ENCODE measurements around the gene BCL2A1.

BCL2A1 gene

GRCh38 chr15:80006946-80007345 lies 36.0 kb upstream of the BCL2A1 start:
- no peaks in the 10 kb centered on the region for H3K4me1 ChIP-seq (ENCODE audit: insufficient read depth, low read length)
- H3K9me3 ChIP-seq (ENCODE audit: low read length), result no peaks in the 10 kb centered on the region
- H2AFZ ChIP-seq (ENCODE audit: low read depth, low read length), result no peak overlapping the region
- no peak overlapping the region for H3K4me3 ChIP-seq (ENCODE audit: low read length)
- no peaks in the 10 kb centered on the region for H3K36me3 ChIP-seq (ENCODE audit: insufficient read depth, low read length)
- no peaks in the 10 kb centered on the region for H3K27me3 ChIP-seq (ENCODE audit: insufficient read depth, low read length)

GRCh38 chr15:80003934-80004472 lies 33.0 kb upstream of the BCL2A1 start:
- no peak overlapping the region for H3K4me3 ChIP-seq (ENCODE audit: low read length)
- H3K9me3 ChIP-seq (ENCODE audit: low read length), result no peaks in the 10 kb centered on the region
- H3K27me3 ChIP-seq (ENCODE audit: insufficient read depth, low read length), result no peaks in the 10 kb centered on the region
- no peaks in the 10 kb centered on the region for H3K4me1 ChIP-seq (ENCODE audit: insufficient read depth, low read length)
- no peaks in the 10 kb centered on the region for H3K36me3 ChIP-seq (ENCODE audit: insufficient read depth, low read length)
- H2AFZ ChIP-seq (ENCODE audit: low read depth, low read length), result no peak overlapping the region

GRCh38 chr15:80003171-80003570 lies 32.2 kb upstream of the BCL2A1 start:
- no peaks in the 10 kb centered on the region for H3K4me1 ChIP-seq (ENCODE audit: insufficient read depth, low read length)
- no peaks in the 10 kb centered on the region for H3K36me3 ChIP-seq (ENCODE audit: insufficient read depth, low read length)
- no peaks in the 10 kb centered on the region for H3K27me3 ChIP-seq (ENCODE audit: insufficient read depth, low read length)
- H3K4me3 ChIP-seq (ENCODE audit: low read length), result no peak overlapping the region
- H3K9me3 ChIP-seq (ENCODE audit: low read length), result no peaks in the 10 kb centered on the region
- H2AFZ ChIP-seq (ENCODE audit: low read depth, low read length), result no peak overlapping the region

GRCh38 chr15:80002267-80002666 lies 31.3 kb upstream of the BCL2A1 start:
- no peaks in the 10 kb centered on the region for H3K9me3 ChIP-seq (ENCODE audit: low read length)

GRCh38 chr15:79994615-79995014 lies 23.6 kb upstream of the BCL2A1 start:
- no peaks in the 10 kb centered on the region for H3K27me3 ChIP-seq (ENCODE audit: insufficient read depth, low read length)
- no peak overlapping the region for H2AFZ ChIP-seq (ENCODE audit: low read depth, low read length)
- H3K36me3 ChIP-seq (ENCODE audit: insufficient read depth, low read length), result no peaks in the 10 kb centered on the region
- no peak overlapping the region for H3K4me3 ChIP-seq (ENCODE audit: low read length)
- no peaks in the 10 kb centered on the region for H3K9me3 ChIP-seq (ENCODE audit: low read length)
- H3K4me1 ChIP-seq (ENCODE audit: insufficient read depth, low read length), result no peaks in the 10 kb centered on the region

More at GRCh38 chr15:80002267-80002666, 31.3 kb upstream of the BCL2A1 start:
- no peaks in the 10 kb centered on the region for H3K27me3 ChIP-seq (ENCODE audit: insufficient read depth, low read length)
- H3K4me3 ChIP-seq (ENCODE audit: low read length), result no peak overlapping the region
- no peak overlapping the region for H2AFZ ChIP-seq (ENCODE audit: low read depth, low read length)
- no peaks in the 10 kb centered on the region for H3K36me3 ChIP-seq (ENCODE audit: insufficient read depth, low read length)
- no peaks in the 10 kb centered on the region for H3K4me1 ChIP-seq (ENCODE audit: insufficient read depth, low read length)

- H2AFZ ChIP-seq (ENCODE audit: low read depth, low read length), result no peak overlapping the region
- no peaks in the 10 kb centered on the region for H3K36me3 ChIP-seq (ENCODE audit: insufficient read depth, low read length)
- H3K4me3 ChIP-seq (ENCODE audit: low read length), result no peak overlapping the region
- H3K9me3 ChIP-seq (ENCODE audit: low read length), result no peaks in the 10 kb centered on the region
- no peaks in the 10 kb centered on the region for H3K27me3 ChIP-seq (ENCODE audit: insufficient read depth, low read length)
- no peaks in the 10 kb centered on the region for H3K4me1 ChIP-seq (ENCODE audit: insufficient read depth, low read length)
These were observed 20.8 kb upstream of the BCL2A1 start for GRCh38 chr15:79991826-79992225.

- H3K9me3 ChIP-seq (ENCODE audit: low read length), result no peaks in the 10 kb centered on the region
- no peak overlapping the region for H3K4me3 ChIP-seq (ENCODE audit: low read length)
- no peaks in the 10 kb centered on the region for H3K4me1 ChIP-seq (ENCODE audit: insufficient read depth, low read length)
- no peaks in the 10 kb centered on the region for H3K27me3 ChIP-seq (ENCODE audit: insufficient read depth, low read length)
- H3K36me3 ChIP-seq (ENCODE audit: insufficient read depth, low read length), result no peaks in the 10 kb centered on the region
- no peak overlapping the region for H2AFZ ChIP-seq (ENCODE audit: low read depth, low read length)
These were observed 20.0 kb upstream of the BCL2A1 start for GRCh38 chr15:79990997-79991334.

- no peaks in the 10 kb centered on the region for H3K9me3 ChIP-seq (ENCODE audit: low read length)
- H3K4me1 ChIP-seq (ENCODE audit: insufficient read depth, low read length), result no peaks in the 10 kb centered on the region
- H3K36me3 ChIP-seq (ENCODE audit: insufficient read depth, low read length), result no peaks in the 10 kb centered on the region
- H3K4me3 ChIP-seq (ENCODE audit: low read length), result no peak overlapping the region
- H2AFZ ChIP-seq (ENCODE audit: low read depth, low read length), result no peak overlapping the region
- no peaks in the 10 kb centered on the region for H3K27me3 ChIP-seq (ENCODE audit: insufficient read depth, low read length)
These were observed 19.4 kb upstream of the BCL2A1 start for GRCh38 chr15:79990280-79990996.

GRCh38 chr15:79989682-79990081 lies 18.7 kb upstream of the BCL2A1 start:
- H3K9me3 ChIP-seq (ENCODE audit: low read length), result no peaks in the 10 kb centered on the region
- no peaks in the 10 kb centered on the region for H3K27me3 ChIP-seq (ENCODE audit: insufficient read depth, low read length)
- no peak overlapping the region for H3K4me3 ChIP-seq (ENCODE audit: low read length)
- H3K4me1 ChIP-seq (ENCODE audit: insufficient read depth, low read length), result no peaks in the 10 kb centered on the region
- H2AFZ ChIP-seq (ENCODE audit: low read depth, low read length), result no peak overlapping the region
- no peaks in the 10 kb centered on the region for H3K36me3 ChIP-seq (ENCODE audit: insufficient read depth, low read length)

GRCh38 chr15:79989183-79989582 lies 18.2 kb upstream of the BCL2A1 start:
- Histone ChIP-seq H3K4me1 (ENCODE audit: insufficient read depth, low read length) (no peaks in the 10 kb centered on the region), H2AFZ (ENCODE audit: low read depth, low read length) (no peak overlapping the region), H3K9me3 (ENCODE audit: low read length) (no peaks in the 10 kb centered on the region), H3K36me3 (ENCODE audit: insufficient read depth, low read length) (no peaks in the 10 kb centered on the region), H3K4me3 (ENCODE audit: low read length) (no peak overlapping the region), H3K27me3 (ENCODE audit: insufficient read depth, low read length) (no peaks in the 10 kb centered on the region)

GRCh38 chr15:79988448-79989117 lies 17.6 kb upstream of the BCL2A1 start:
- Histone ChIP-seq H3K27me3 (ENCODE audit: insufficient read depth, low read length) (no peaks in the 10 kb centered on the region), H3K9me3 (ENCODE audit: low read length) (no peaks in the 10 kb centered on the region)

GRCh38 chr15:79987969-79988368 lies 17.0 kb upstream of the BCL2A1 start:
- H3K4me3 ChIP-seq (ENCODE audit: low read length), result no peak overlapping the region
- H3K4me1 ChIP-seq (ENCODE audit: insufficient read depth, low read length), result no peaks in the 10 kb centered on the region
- H2AFZ ChIP-seq (ENCODE audit: low read depth, low read length), result no peak overlapping the region
- H3K27me3 ChIP-seq (ENCODE audit: insufficient read depth, low read length), result no peaks in the 10 kb centered on the region
- no peaks in the 10 kb centered on the region for H3K9me3 ChIP-seq (ENCODE audit: low read length)
- no peaks in the 10 kb centered on the region for H3K36me3 ChIP-seq (ENCODE audit: insufficient read depth, low read length)

More at GRCh38 chr15:79988448-79989117, 17.6 kb upstream of the BCL2A1 start:
- H3K36me3 ChIP-seq (ENCODE audit: insufficient read depth, low read length), result no peaks in the 10 kb centered on the region
- no peaks in the 10 kb centered on the region for H3K4me1 ChIP-seq (ENCODE audit: insufficient read depth, low read length)
- H2AFZ ChIP-seq (ENCODE audit: low read depth, low read length), result no peak overlapping the region
- no peak overlapping the region for H3K4me3 ChIP-seq (ENCODE audit: low read length)

- Histone ChIP-seq H3K27me3 (ENCODE audit: insufficient read depth, low read length) (no peaks in the 10 kb centered on the region), H3K36me3 (ENCODE audit: insufficient read depth, low read length) (no peaks in the 10 kb centered on the region), H3K9me3 (ENCODE audit: low read length) (no peaks in the 10 kb centered on the region), H3K4me3 (ENCODE audit: low read length) (no peak overlapping the region), H3K4me1 (ENCODE audit: insufficient read depth, low read length) (no peaks in the 10 kb centered on the region), H2AFZ (ENCODE audit: low read depth, low read length) (no peak overlapping the region)
These were observed 16.6 kb upstream of the BCL2A1 start for GRCh38 chr15:79987569-79987955.

Measured in neuron (in vitro differentiated cells).